A549 (cell line): ENCODE measurements around the gene CCSER1. TPM values are rescaled to one million over a fixed set of nuclear protein-coding genes. Genes with fewer than 3 reads are reported as not detected.

Experiments
- ATAC-seq, 2 experiments: fragments of 200-7000 bp in 1 of 2; fragments of >200 bp in 1 of 2; cut with Nextera tagmentation in 1 of 2; cut with Tn5 transposase in 1 of 2; 3 replicates each; pipeline versions ENCODE4 v1.8.0 to v1.9.1; 2018 to 2020; ENCODE audit warnings: mild to moderate bottlenecking in 1 of 2, moderate library complexity in 1 of 2
- CTCF ChIA-PET: fragments of 300-600 bp; sonication (Branson Sonifier 250); formaldehyde crosslinking; extraction: SDS; loops from one replicate; lab custom pipeline; 2021; ENCODE audit warnings: antibody characterized with exemption, inconsistent platforms; lab: Yijun Ruan, JAX
- POLR2A ChIA-PET: fragments of 350-600 bp; formaldehyde crosslinking; extraction: SDS; loops from one replicate; lab custom pipeline; 2021; ENCODE audit warnings: antibody characterized with exemption, inconsistent platforms; lab: Yijun Ruan, JAX
- DNase-seq, 2 experiments: peaks; one replicate each; pipeline versions ENCODE4 v3.0.0 to v3.0.0-alpha.2; 2011 to 2016; ENCODE audit warnings: low read depth in 1 of 2, low spot score in 1 of 2
- FAIRE-seq: peaks from 2 replicates; lab custom pipeline; 2011; peaks lifted over from hg19 to GRCh38; lab: Jason Lieb, UNC
- H3K27ac ChIP-seq, 2 experiments: fragments of >200 bp; sonication (Bioruptor Twin); formaldehyde crosslinking; 3 replicates each; pipeline ENCODE4 v1.5.1; 2016 to 2017
- H3K4me1 ChIP-seq: fragments of >200 bp; sonication (Bioruptor Twin); formaldehyde crosslinking; 3 replicates; pipeline ENCODE4 v1.6.1; 2016
- H3K4me2 ChIP-seq: fragments of >200 bp; sonication (Bioruptor Twin); formaldehyde crosslinking; 3 replicates; pipeline ENCODE4 v1.6.1; 2016
- H3K4me3 ChIP-seq: fragments of >200 bp; sonication (Bioruptor Twin); formaldehyde crosslinking; 3 replicates; pipeline ENCODE4 v1.5.1; 2016
- H3K9me3 ChIP-seq: fragments of >200 bp; sonication (Bioruptor Twin); formaldehyde crosslinking; 3 replicates; pipeline ENCODE4 v1.6.1; 2016
- BCL3 ChIP-seq: fragments of >200 bp; sonication (Bioruptor Twin); formaldehyde crosslinking; IDR thresholded peaks from 3 replicates; pipeline ENCODE4 v1.6.1; 2016
- BHLHE40 ChIP-seq: IDR thresholded peaks from 2 replicates; pipeline ENCODE4 v1.6.1; 2012; ENCODE audit warnings: low read depth, low read length, inconsistent platforms
- CBX8 ChIP-seq: fragments of 200-600 bp; sonication (generic); IDR thresholded peaks from 2 replicates; pipeline ENCODE4 v1.6.1; 2016
- CEBPB ChIP-seq, 2 experiments: fragments of >200 bp in 1 of 2; sonication (Bioruptor Twin) in 1 of 2; formaldehyde crosslinking in 1 of 2; IDR thresholded peaks; 2 replicates each; pipeline ENCODE4 v1.6.1; 2012 to 2016
- CHD4 ChIP-seq: fragments of 200-600 bp; sonication (generic); IDR thresholded peaks from 2 replicates; pipeline ENCODE4 v1.6.1; 2016; ENCODE audit warnings: antibody characterized with exemption, mild to moderate bottlenecking, borderline replicate concordance
- E2F6 ChIP-seq: IDR thresholded peaks from 2 replicates; pipeline ENCODE4 v1.6.1; 2012; ENCODE audit warnings: low read depth, borderline replicate concordance
- EHF ChIP-seq: fragments of 250-450 bp; sonication (Bioruptor Pico); IDR thresholded peaks from 2 replicates; pipeline ENCODE4 v1.5.0; 2020; ENCODE audit warnings: mild to moderate bottlenecking
- EP300 ChIP-seq, 2 experiments: fragments of >200 bp; sonication (Bioruptor Twin); formaldehyde crosslinking; IDR thresholded peaks; 2 replicates in 1 of 2; 3 replicates in 1 of 2; pipeline ENCODE4 v1.6.1; 2016 to 2017
- FOSB ChIP-seq: fragments of 250-450 bp; sonication (Bioruptor Pico); IDR thresholded peaks from 2 replicates; pipeline ENCODE4 v1.5.0; 2020; ENCODE audit warnings: mild to moderate bottlenecking, moderate library complexity
- FOXS1 ChIP-seq: fragments of 250-450 bp; sonication (Bioruptor Pico); IDR thresholded peaks from 2 replicates; pipeline ENCODE4 v1.5.0; 2020; ENCODE audit warnings: mild to moderate bottlenecking, moderate library complexity
- GATA3 ChIP-seq: IDR thresholded peaks from 2 replicates; pipeline ENCODE4 v1.6.1; 2012; ENCODE audit warnings: borderline replicate concordance
- HDAC2 ChIP-seq: fragments of 200-600 bp; sonication (generic); IDR thresholded peaks from 2 replicates; pipeline ENCODE4 v1.6.1; 2016
- HES2 ChIP-seq: fragments of >200 bp; sonication (Bioruptor Twin); formaldehyde crosslinking; IDR thresholded peaks from 2 replicates; pipeline ENCODE4 v1.6.1; 2016
- HOXA7 ChIP-seq: fragments of 250-450 bp; sonication (Bioruptor Pico); IDR thresholded peaks from 2 replicates; pipeline ENCODE4 v1.5.0; 2020; ENCODE audit warnings: mild to moderate bottlenecking, moderate library complexity
- HOXB13 ChIP-seq: fragments of 250-450 bp; sonication (Bioruptor Pico); IDR thresholded peaks from 2 replicates; pipeline ENCODE4 v1.5.0; 2020; ENCODE audit warnings: low read depth, mild to moderate bottlenecking, moderate library complexity
- JUN ChIP-seq, 2 experiments: fragments of >200 bp; sonication (Bioruptor Twin); formaldehyde crosslinking; IDR thresholded peaks; 2 replicates in 1 of 2; 3 replicates in 1 of 2; pipeline ENCODE4 v1.6.1; 2016 to 2017
- JUNB ChIP-seq: fragments of >200 bp; sonication (Bioruptor Twin); formaldehyde crosslinking; IDR thresholded peaks from 2 replicates; pipeline ENCODE4 v1.6.1; 2016
- KDM1A ChIP-seq: fragments of 200-600 bp; sonication (generic); IDR thresholded peaks from 2 replicates; pipeline ENCODE4 v1.6.1; 2016; ENCODE audit warnings: low read depth, mild to moderate bottlenecking
- MAX ChIP-seq: IDR thresholded peaks from 2 replicates; pipeline ENCODE4 v1.6.1; 2012
- MAZ ChIP-seq: fragments of 150-350 bp; IDR thresholded peaks from 2 replicates; pipeline ENCODE4 v1.6.1; 2014; ENCODE audit warnings: antibody characterized with exemption, low read depth, low read length, borderline replicate concordance
- NFE2L2 ChIP-seq: fragments of 150-350 bp; conservative IDR thresholded peaks from 2 replicates; pipeline ENCODE4 v1.6.1; 2014; ENCODE audit warnings: low read length
- NR3C1 ChIP-seq: fragments of >200 bp; sonication (Bioruptor Twin); formaldehyde crosslinking; IDR thresholded peaks from 3 replicates; pipeline ENCODE4 v1.6.1; 2017
- POLR2AphosphoS2 ChIP-seq: conservative IDR thresholded peaks from 2 replicates; pipeline ENCODE4 v1.6.1; 2012; ENCODE audit warnings: low read length, improper control_type of control experiment, inconsistent platforms
- RARB ChIP-seq: fragments of 250-450 bp; sonication (Bioruptor Pico); IDR thresholded peaks from 2 replicates; pipeline ENCODE4 v1.8.0; 2021; ENCODE audit warnings: mild to moderate bottlenecking, moderate library complexity
- RCOR1 ChIP-seq: fragments of 150-350 bp; IDR thresholded peaks from 2 replicates; pipeline ENCODE4 v1.6.1; 2014; ENCODE audit warnings: antibody characterized with exemption, low read length, low read depth
- RNF2 ChIP-seq: fragments of 200-600 bp; sonication (generic); IDR thresholded peaks from 2 replicates; pipeline ENCODE4 v1.6.1; 2016; ENCODE audit warnings: low read depth, mild to moderate bottlenecking, antibody characterized with exemption, moderate library complexity, borderline replicate concordance
- SREBF2 ChIP-seq: fragments of 450-650 bp; IDR thresholded peaks from 2 replicates; pipeline ENCODE4 v1.6.1; 2014; ENCODE audit warnings: mild to moderate bottlenecking, moderate library complexity
- TP53 ChIP-seq: fragments of 250-450 bp; sonication (Bioruptor Pico); IDR thresholded peaks from 2 replicates; pipeline ENCODE4 v1.5.0; 2021; ENCODE audit warnings: mild to moderate bottlenecking, moderate library complexity
- USF2 ChIP-seq: fragments of 450-650 bp; IDR thresholded peaks from 2 replicates; pipeline ENCODE4 v1.6.1; 2014; ENCODE audit warnings: antibody characterized with exemption
- ZNF302 ChIP-seq: fragments of 250-450 bp; sonication (Bioruptor Pico); IDR thresholded peaks from 2 replicates; pipeline ENCODE4 v1.9.0; 2021; ENCODE audit warnings: inconsistent platforms, mild to moderate bottlenecking, moderate library complexity
- WGBS: methylation state at CpG from one replicate; pipeline ENCODE4 v1.1.6; 2017; ENCODE audit errors: missing lambda C conversion rate; 5-methylcytosine and 5-hydroxymethylcytosine counted together
- polyA plus RNA-seq, 4 experiments: library from polyadenylated mRNA; depleted of rRNA in 3 of 4; stranded (reverse); fragments of >200 nt; fragmentation: RNase III in 1 of 4; extraction: RNeasy Plus Mini Kit Qiagen cat#74134 plus additional on column Dnase treatment in 1 of 4; gene quantifications; 2 replicates in 3 of 4; 3 replicates in 1 of 4; pipeline ENCODE4 v1.2.3, GENCODE V29; 2011 to 2017
- TF ChIP-seq, protein P1 (sequence below): fragments of >200 bp; sonication (Bioruptor Twin); formaldehyde crosslinking; IDR thresholded peaks from 3 replicates; pipeline ENCODE4 v1.5.1; 2016

The CCSER1 gene
- polyA plus RNA-seq, 2 of the 4 experiments (the other 2 are of a cell fraction) = 0.06 TPM; not detected in 1

DNA sequence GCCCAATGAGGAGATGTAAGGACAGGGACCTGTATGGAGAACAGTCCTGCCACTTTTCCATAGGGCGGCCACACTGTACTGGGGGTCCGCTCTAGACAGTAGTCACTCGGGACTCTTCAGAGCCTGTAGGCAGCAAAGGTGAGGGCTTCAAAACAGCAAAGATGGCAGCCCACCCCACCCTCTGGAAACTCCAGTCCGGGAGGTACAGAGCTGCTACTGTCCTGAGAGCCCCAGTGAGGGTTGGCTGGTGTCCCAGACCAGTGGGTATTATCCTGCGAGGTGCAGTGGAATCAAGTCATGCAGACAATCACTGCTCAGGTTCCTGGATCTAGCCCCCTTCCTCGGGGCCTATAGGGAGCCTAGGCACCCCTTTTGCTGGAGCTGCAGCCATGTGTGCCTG is 1392.0 kb downstream of the CCSER1 start:
- no peak overlapping the region for H3K27ac ChIP-seq
- H3K4me3 ChIP-seq = no peak overlapping the region
- TF ChIP-seq USF2 = no peak
- no peak for TF ChIP-seq MAZ
- TF ChIP-seq KDM1A = no peak
- no peak for TF ChIP-seq BHLHE40
- no peak for TF ChIP-seq RNF2
- no peak for TF ChIP-seq HES2
- no peak for TF ChIP-seq ZNF302
- no peak for TF ChIP-seq JUNB
- no peak for TF ChIP-seq JUN (IDR thresholded peaks at IDR 0.05)
- no peak for TF ChIP-seq HDAC2
- no peak for TF ChIP-seq POLR2AphosphoS2
- TF ChIP-seq CBX8 = no peak
- no peak for TF ChIP-seq NR3C1
- no peak for TF ChIP-seq E2F6
- no peak for TF ChIP-seq NFE2L2
- no peak for TF ChIP-seq SREBF2
- H3K9me3 ChIP-seq = no peaks in the 10 kb centered on the region
- no peaks in the 10 kb centered on the region for H3K4me1 ChIP-seq
- no CpG with 5 or more reads among the region's 6 CpGs for WGBS
- ChIA-PET POLR2A (no interaction called here), CTCF (no interaction called here)
- FAIRE-seq (no peak), DNase-seq (no peak), ATAC-seq (no peak)
- no peak overlapping the region for H3K4me2 ChIP-seq

GRCh38 chr4:91525621-91526020 is 1398.4 kb downstream of the CCSER1 start:
- WGBS = 6% methylated on average over 1 of the region's 1 CpG
- no peak for FAIRE-seq
- no peak for ATAC-seq
- H3K4me1 ChIP-seq = no peaks in the 10 kb centered on the region
- TF ChIP-seq GATA3 (no peak), HOXA7 (CRISPR knock-in tag) (no peak), CHD4 (no peak)
- no peak overlapping the region for H3K4me3 ChIP-seq
- ChIA-PET POLR2A (no interaction called here), CTCF (no interaction called here)
- DNase-seq = no peak
- H3K9me3 ChIP-seq = no peaks in the 10 kb centered on the region
- no peak overlapping the region for H3K4me2 ChIP-seq
- no peak overlapping the region for H3K27ac ChIP-seq

- Histone ChIP-seq H3K4me1 (no peaks in the 10 kb centered on the region), H3K9me3 (no peaks in the 10 kb centered on the region), H3K4me2 (no peak overlapping the region), H3K4me3 (no peak overlapping the region), H3K27ac (no peak overlapping the region)
- CTCF ChIA-PET = no interaction called here
- DNase-seq (no peak), ATAC-seq (no peak), FAIRE-seq (no peak)
- POLR2A ChIA-PET = no interaction called here
- TF ChIP-seq RCOR1 (no peak), FOSB (CRISPR knock-in tag) (no peak), ZNF302 (no peak), E2F6 (no peak), TP53 (no peak), HOXA7 (CRISPR knock-in tag) (no peak), EP300 (IDR thresholded peaks at IDR 0.05) (no peak), MAX (no peak), CEBPB (IDR thresholded peaks at IDR 0.05) (no peak), BCL3 (no peak), FOXS1 (no peak), RARB (CRISPR knock-in tag) (no peak), RNF2 (no peak), HES2 (no peak), HOXB13 (CRISPR knock-in tag) (no peak), CBX8 (no peak), CHD4 (no peak), EHF (no peak)
- TF ChIP-seq, protein P1, sequence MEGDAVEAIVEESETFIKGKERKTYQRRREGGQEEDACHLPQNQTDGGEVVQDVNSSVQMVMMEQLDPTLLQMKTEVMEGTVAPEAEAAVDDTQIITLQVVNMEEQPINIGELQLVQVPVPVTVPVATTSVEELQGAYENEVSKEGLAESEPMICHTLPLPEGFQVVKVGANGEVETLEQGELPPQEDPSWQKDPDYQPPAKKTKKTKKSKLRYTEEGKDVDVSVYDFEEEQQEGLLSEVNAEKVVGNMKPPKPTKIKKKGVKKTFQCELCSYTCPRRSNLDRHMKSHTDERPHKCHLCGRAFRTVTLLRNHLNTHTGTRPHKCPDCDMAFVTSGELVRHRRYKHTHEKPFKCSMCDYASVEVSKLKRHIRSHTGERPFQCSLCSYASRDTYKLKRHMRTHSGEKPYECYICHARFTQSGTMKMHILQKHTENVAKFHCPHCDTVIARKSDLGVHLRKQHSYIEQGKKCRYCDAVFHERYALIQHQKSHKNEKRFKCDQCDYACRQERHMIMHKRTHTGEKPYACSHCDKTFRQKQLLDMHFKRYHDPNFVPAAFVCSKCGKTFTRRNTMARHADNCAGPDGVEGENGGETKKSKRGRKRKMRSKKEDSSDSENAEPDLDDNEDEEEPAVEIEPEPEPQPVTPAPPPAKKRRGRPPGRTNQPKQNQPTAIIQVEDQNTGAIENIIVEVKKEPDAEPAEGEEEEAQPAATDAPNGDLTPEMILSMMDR = no peak
These were observed 1399.9 kb downstream of the CCSER1 start for GRCh38 chr4:91527056-91527455.
